ENCODE measurements around the gene MICAL3.

DNA sequence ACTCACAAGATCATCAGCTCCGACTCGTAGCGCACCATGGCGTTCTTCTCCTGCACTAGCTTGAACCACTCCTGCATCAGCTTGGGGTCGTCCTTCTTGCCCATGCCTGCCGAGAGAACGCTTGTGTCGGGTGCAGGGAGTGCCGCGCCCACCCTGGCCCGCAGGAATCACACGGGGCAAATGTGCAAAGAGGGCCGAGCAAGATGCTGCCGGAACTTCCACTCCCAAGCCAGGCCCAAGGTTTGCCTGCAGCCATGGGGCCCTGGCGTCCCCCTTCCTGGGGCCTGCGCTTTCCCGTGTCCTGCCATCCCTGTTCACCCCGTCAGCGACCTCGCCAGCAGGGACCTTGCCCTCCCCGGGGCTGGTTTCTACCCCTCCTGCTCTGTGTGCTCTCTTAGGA lies 233.2 kb downstream of the MICAL3 start:
- TF ChIP-seq, protein P1, sequence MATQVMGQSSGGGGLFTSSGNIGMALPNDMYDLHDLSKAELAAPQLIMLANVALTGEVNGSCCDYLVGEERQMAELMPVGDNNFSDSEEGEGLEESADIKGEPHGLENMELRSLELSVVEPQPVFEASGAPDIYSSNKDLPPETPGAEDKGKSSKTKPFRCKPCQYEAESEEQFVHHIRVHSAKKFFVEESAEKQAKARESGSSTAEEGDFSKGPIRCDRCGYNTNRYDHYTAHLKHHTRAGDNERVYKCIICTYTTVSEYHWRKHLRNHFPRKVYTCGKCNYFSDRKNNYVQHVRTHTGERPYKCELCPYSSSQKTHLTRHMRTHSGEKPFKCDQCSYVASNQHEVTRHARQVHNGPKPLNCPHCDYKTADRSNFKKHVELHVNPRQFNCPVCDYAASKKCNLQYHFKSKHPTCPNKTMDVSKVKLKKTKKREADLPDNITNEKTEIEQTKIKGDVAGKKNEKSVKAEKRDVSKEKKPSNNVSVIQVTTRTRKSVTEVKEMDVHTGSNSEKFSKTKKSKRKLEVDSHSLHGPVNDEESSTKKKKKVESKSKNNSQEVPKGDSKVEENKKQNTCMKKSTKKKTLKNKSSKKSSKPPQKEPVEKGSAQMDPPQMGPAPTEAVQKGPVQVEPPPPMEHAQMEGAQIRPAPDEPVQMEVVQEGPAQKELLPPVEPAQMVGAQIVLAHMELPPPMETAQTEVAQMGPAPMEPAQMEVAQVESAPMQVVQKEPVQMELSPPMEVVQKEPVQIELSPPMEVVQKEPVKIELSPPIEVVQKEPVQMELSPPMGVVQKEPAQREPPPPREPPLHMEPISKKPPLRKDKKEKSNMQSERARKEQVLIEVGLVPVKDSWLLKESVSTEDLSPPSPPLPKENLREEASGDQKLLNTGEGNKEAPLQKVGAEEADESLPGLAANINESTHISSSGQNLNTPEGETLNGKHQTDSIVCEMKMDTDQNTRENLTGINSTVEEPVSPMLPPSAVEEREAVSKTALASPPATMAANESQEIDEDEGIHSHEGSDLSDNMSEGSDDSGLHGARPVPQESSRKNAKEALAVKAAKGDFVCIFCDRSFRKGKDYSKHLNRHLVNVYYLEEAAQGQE (IDR thresholded peaks at IDR 0.05; ENCODE audit: insufficient read depth in 1 of 2, low read depth in 2 of 2, low read length in 2 of 2), result no peak
- TF ChIP-seq POLR2AphosphoS5 (IDR thresholded peaks at IDR 0.05; ENCODE audit: low read depth, low read length) (no peak), TAF1 (IDR thresholded peaks at IDR 0.05; ENCODE audit: borderline replicate concordance, insufficient read depth, low read length) (no peak)

Measured in PFSK-1 (cell line).